Erythroblast (primary cell): ENCODE data around the gene KIF17.

Experiments used
- GATA1 ChIP-seq: IDR thresholded peaks from 2 replicates; pipeline ENCODE4 v1.6.1; 2011; ENCODE audit warnings: low read depth, mild to moderate bottlenecking, control low read depth, low read length, moderate library complexity
- POLR2A ChIP-seq: IDR thresholded peaks from 2 replicates; pipeline ENCODE4 v1.6.1; 2011; ENCODE audit warnings: mild to moderate bottlenecking, low read length

- no peak for TF ChIP-seq POLR2A
- TF ChIP-seq GATA1, result no peak
Observed at GRCh38 chr1:20643080-20643479, 74.7 kb downstream of the KIF17 start.
